GM12878 (cell line): ENCODE data around the gene SLC39A6. TPM values are rescaled to one million over a fixed set of nuclear protein-coding genes. Genes with fewer than 3 reads are reported as not detected.

Experiments
- ATAC-seq: fragments of 200-7000 bp; cut with Tn5 transposase; 3 replicates; pipeline ENCODE4 v1.9.1; 2020; ENCODE audit warnings: mild to moderate bottlenecking, moderate library complexity
- BruUV-seq: library from RNA; stranded (reverse); fragments of 400-500 nt; replicated peaks from 2 replicates; lab custom pipeline; 2021; lab: Mats Ljungman, UMichigan
- CTCF ChIA-PET: fragments of 300-600 bp; sonication (Branson Sonifier 250); formaldehyde crosslinking; extraction: SDS; loops from one replicate; lab custom pipeline; 2021; ENCODE audit warnings: inconsistent platforms; lab: Yijun Ruan, JAX
- POLR2A ChIA-PET: fragments of 350-600 bp; formaldehyde crosslinking; extraction: SDS; loops from one replicate; lab custom pipeline; 2021; ENCODE audit warnings: inconsistent platforms; lab: Charles Lee
- RAD21 ChIA-PET: fragments of 300-600 bp; sonication (Branson Sonifier 250); formaldehyde crosslinking; loops from one replicate; lab custom pipeline; 2023; ENCODE audit warnings: antibody characterized with exemption; ENCODE audit not compliant: unreplicated experiment; lab: Charles Lee
- SMC1A ChIA-PET: fragments of 300-600 bp; sonication (Branson Sonifier 250); formaldehyde crosslinking; loops from one replicate; lab custom pipeline; 2023; ENCODE audit not compliant: unreplicated experiment, uncharacterized antibody; lab: Charles Lee
- DNase-seq: peaks from one replicate; pipeline ENCODE4 v3.0.0-alpha.2; 2011; ENCODE audit warnings: low read depth, low spot score
- FAIRE-seq: peaks from 3 replicates; lab custom pipeline; 2011; peaks lifted over from hg19 to GRCh38; lab: Jason Lieb, UNC
- H2AFZ ChIP-seq: 2 replicates; pipeline ENCODE4 v1.6.0; 2011; ENCODE audit warnings: low read depth, low read length, control low read depth; ENCODE audit not compliant: control insufficient read depth
- H3K27ac ChIP-seq: 2 replicates; pipeline ENCODE4 v1.5.1; 2011; ENCODE audit warnings: control low read depth; ENCODE audit not compliant: control insufficient read depth, insufficient read depth
- H3K27me3 ChIP-seq, 2 experiments: replicated peaks in 1 of 2; 2 replicates each; pipeline versions ENCODE4 v1.6.0 to v1.6.1; 2011; ENCODE audit warnings: low read length in 1 of 2; ENCODE audit not compliant: control insufficient read depth in 2 of 2, insufficient read depth in 2 of 2
- H3K36me3 ChIP-seq, 2 experiments: 2 replicates each; pipeline ENCODE4 v1.5.1; 2011; ENCODE audit warnings: low read length in 1 of 2; ENCODE audit not compliant: control insufficient read depth in 2 of 2, insufficient read depth in 2 of 2
- H3K4me1 ChIP-seq: 2 replicates; pipeline ENCODE4 v1.6.1; 2011; ENCODE audit warnings: mild to moderate bottlenecking, low read length, moderate library complexity, mixed read lengths; ENCODE audit not compliant: control insufficient read depth, insufficient read depth
- H3K4me2 ChIP-seq: 2 replicates; pipeline ENCODE4 v1.6.0; 2011; ENCODE audit warnings: control low read depth; ENCODE audit not compliant: control insufficient read depth, insufficient read depth
- H3K4me3 ChIP-seq: fragments of 200-600 bp; sonication (generic); 2 replicates; pipeline ENCODE4 v1.5.1; 2016
- H3K79me2 ChIP-seq: 2 replicates; pipeline ENCODE4 v1.6.0; 2011; ENCODE audit warnings: low read length; ENCODE audit not compliant: control insufficient read depth, insufficient read depth
- H3K9ac ChIP-seq: 2 replicates; pipeline ENCODE4 v1.8.0; 2011; ENCODE audit warnings: low read length, control low read depth, mixed read lengths; ENCODE audit not compliant: control insufficient read depth, insufficient read depth
- H3K9me3 ChIP-seq: replicated peaks from 3 replicates; pipeline ENCODE4 v1.5.1; 2011; ENCODE audit warnings: mild to moderate bottlenecking, low read length; ENCODE audit not compliant: control insufficient read depth, insufficient read depth
- H4K20me1 ChIP-seq: 2 replicates; pipeline ENCODE4 v1.6.0; 2011; ENCODE audit not compliant: control insufficient read depth, insufficient read depth
- FOXM1 ChIP-seq: IDR thresholded peaks from 2 replicates; pipeline ENCODE4 v1.6.1; 2012; ENCODE audit warnings: low read depth, mild to moderate bottlenecking, inconsistent platforms, low read length, moderate library complexity
- NFYB ChIP-seq: IDR thresholded peaks from 2 replicates; pipeline ENCODE4 v1.6.1; 2011; ENCODE audit warnings: low read depth, mild to moderate bottlenecking, low read length, improper control_type of control experiment, moderate library complexity; ENCODE audit not compliant: insufficient read depth
- TAF1 ChIP-seq: IDR thresholded peaks from 2 replicates; pipeline ENCODE4 v1.6.1; 2011; ENCODE audit warnings: mild to moderate bottlenecking, low read depth, low read length, borderline replicate concordance
- TCF3 ChIP-seq: IDR thresholded peaks from 2 replicates; pipeline ENCODE4 v1.6.1; 2012; ENCODE audit warnings: low read depth, mild to moderate bottlenecking, low read length, borderline replicate concordance; ENCODE audit not compliant: insufficient read depth
- ZBED1 ChIP-seq: IDR thresholded peaks from 2 replicates; pipeline ENCODE4 v1.6.1; 2016; ENCODE audit warnings: borderline replicate concordance
- WGBS: methylation state at CpG from one replicate; pipeline ENCODE4 v1.1.6; 2016; ENCODE audit warnings: low lambda C conversion rate; ENCODE audit not compliant: insufficient replicate concordance, insufficient coverage; ENCODE audit errors: missing lambda C conversion rate; 5-methylcytosine and 5-hydroxymethylcytosine counted together
- in situ Hi-C: fragments of 300-500 bp; cut with MboI; formaldehyde crosslinking; loops from 9 replicates; pipeline ENCODE4 v1.14.3; 2018; ENCODE audit warnings: mixed read lengths
- intact Hi-C: fragments of 100-400 bp; cut with micrococcal nuclease; formaldehyde crosslinking; loops from one replicate; pipeline ENCODE4 v1.14.2; 2022; ENCODE audit not compliant: unreplicated experiment
- polyA plus RNA-seq, 11 experiments: library from polyadenylated mRNA; depleted of rRNA in 4 of 11; unstranded in 6 of 11; stranded (reverse) in 5 of 11; fragments of >200 nt; fragmentation: Nextera tagmentation in 4 of 11; fragmentation: Illumina TruSeq in 1 of 11; extraction: Ambion mirVana in 4 of 11; extraction: Trizol in 1 of 11; gene quantifications; 1 replicate in 1 of 11; 2 replicates in 10 of 11; pipeline versions ENCODE4 v1.2.1 to v1.2.3, GENCODE V29; 2011 to 2016; ENCODE audit warnings: inconsistent platforms in 2 of 11, missing spikeins in 2 of 11, low read depth in 1 of 11
- total RNA-seq, 4 experiments: library from RNA; depleted of rRNA in 3 of 4; stranded (reverse); fragments of >200 nt in 3 of 4; fragmentation: Illumina TruSeq in 1 of 4; extraction: Trizol in 1 of 4; gene quantifications; 2 replicates each; pipeline versions ENCODE4 v1.2.1 to v1.2.3, GENCODE V29; 2013 to 2021
- TF ChIP-seq, protein P1 (sequence below): fragments of 450-650 bp; IDR thresholded peaks from 2 replicates; pipeline ENCODE4 v1.6.1; 2017; ENCODE audit warnings: mild to moderate bottlenecking

Gene SLC39A6
- total and polyA plus RNA-seq, 10 of the 15 experiments (the other 5 are each of a cell fraction or from before 2014, with no cell fraction given) = 12.4 to 65.9 (median 41.3) TPM

DNA sequence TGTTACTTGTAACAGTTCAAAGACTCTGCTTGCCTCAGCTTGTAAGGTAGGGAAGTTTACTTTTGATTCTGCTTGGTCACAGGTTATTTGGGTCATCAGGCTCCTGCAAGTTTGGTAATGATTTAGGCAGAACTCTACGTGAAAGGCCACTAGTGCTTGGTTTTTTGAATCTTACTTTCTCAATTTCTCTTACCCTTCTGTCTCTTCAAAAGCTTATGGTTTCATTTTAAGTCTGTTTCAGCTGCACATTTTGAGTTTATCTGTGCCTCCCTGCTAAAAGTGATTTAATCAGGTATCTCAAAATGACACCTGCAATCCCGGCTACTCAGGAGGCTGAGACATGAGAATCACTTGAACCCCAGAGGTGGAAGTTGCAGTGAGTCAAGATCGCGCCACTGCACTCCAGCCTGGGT lies 31.8 kb upstream of the SLC39A6 start:
- no TSS peak for BruUV-seq
- H3K9ac ChIP-seq = no peak overlapping the region
- no peak for TF ChIP-seq FOXM1
- TF ChIP-seq TAF1 = no peak
- TF ChIP-seq NFYB = no peak
- no peak for TF ChIP-seq ZBED1
- no peak for TF ChIP-seq TCF3
- TF ChIP-seq, protein P1, sequence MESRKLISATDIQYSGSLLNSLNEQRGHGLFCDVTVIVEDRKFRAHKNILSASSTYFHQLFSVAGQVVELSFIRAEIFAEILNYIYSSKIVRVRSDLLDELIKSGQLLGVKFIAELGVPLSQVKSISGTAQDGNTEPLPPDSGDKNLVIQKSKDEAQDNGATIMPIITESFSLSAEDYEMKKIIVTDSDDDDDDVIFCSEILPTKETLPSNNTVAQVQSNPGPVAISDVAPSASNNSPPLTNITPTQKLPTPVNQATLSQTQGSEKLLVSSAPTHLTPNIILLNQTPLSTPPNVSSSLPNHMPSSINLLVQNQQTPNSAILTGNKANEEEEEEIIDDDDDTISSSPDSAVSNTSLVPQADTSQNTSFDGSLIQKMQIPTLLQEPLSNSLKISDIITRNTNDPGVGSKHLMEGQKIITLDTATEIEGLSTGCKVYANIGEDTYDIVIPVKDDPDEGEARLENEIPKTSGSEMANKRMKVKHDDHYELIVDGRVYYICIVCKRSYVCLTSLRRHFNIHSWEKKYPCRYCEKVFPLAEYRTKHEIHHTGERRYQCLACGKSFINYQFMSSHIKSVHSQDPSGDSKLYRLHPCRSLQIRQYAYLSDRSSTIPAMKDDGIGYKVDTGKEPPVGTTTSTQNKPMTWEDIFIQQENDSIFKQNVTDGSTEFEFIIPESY = no peak
- TF ChIP-seq, all 136 proteins: peak for 0
- Histone ChIP-seq H2AFZ (no peak overlapping the region), H4K20me1 (no peaks in the 10 kb centered on the region), H3K27ac (no peak overlapping the region), H3K4me1 (no peaks in the 10 kb centered on the region), H3K4me2 (no peak overlapping the region), H3K79me2 (no peaks in the 10 kb centered on the region), H3K27me3 (no peaks in the 10 kb centered on the region), H3K36me3 (peaks cover 6 to 29% of the 10 kb centered on the region in 2 experiments), H3K4me3 (no peak overlapping the region), H3K9me3 (no peaks in the 10 kb centered on the region)
- RAD21 ChIA-PET = no interaction called here
- CTCF ChIA-PET = interaction anchor here (0.6 to 1.7 kb wide), 4 partner anchors 10 to 1344 kb away, joined by 3 to 4 read pairs (median 4); no protein-coding TSS in a partner anchor
- intact Hi-C loops = no loop called here
- WGBS = 24% methylated on average over 4 of the region's 4 CpGs
- in situ Hi-C loops = no loop called here
- SMC1A ChIA-PET = interaction anchor here (0.8 kb wide), 2 partner anchors 33 to 66 kb away, joined by 3 read pairs; no protein-coding TSS in a partner anchor
- no peak for FAIRE-seq
- DNase-seq = no peak
- ATAC-seq = no peak
- POLR2A ChIA-PET = no interaction called here
